ENCODE measurements around the gene DAB2IP.
A peak's percentile ranks its signal among the peaks of the same experiment; 100 is the strongest.

DAB2IP gene

GRCh38 chr9:121639619-121640018 is 11.8 kb upstream of the DAB2IP start:
- no peak overlapping the region for H3K9ac ChIP-seq (ENCODE audit: low read length)
- no peak overlapping the region for H2AFZ ChIP-seq (ENCODE audit: low read depth, low read length)
- no peak overlapping the region for H3K27ac ChIP-seq (ENCODE audit: low read length)
- H3K4me1 ChIP-seq (ENCODE audit: low read length) = peaks cover 2% of the 10 kb centered on the region; the same call in 1 of the 2 replicates
- no peaks in the 10 kb centered on the region for H3K9me3 ChIP-seq (ENCODE audit: insufficient read depth, low read length)
- H3K36me3 ChIP-seq (replicated peaks; ENCODE audit: low read depth, low read length) = no peaks in the 10 kb centered on the region
- peaks cover 8% of the 10 kb centered on the region for H3K27me3 ChIP-seq (ENCODE audit: low read depth, low read length)
- no peaks in the 10 kb centered on the region; the same call in 1 of the 2 replicates for H4K20me1 ChIP-seq (ENCODE audit: insufficient read depth, low read length)
- H3K79me2 ChIP-seq (ENCODE audit: low read length) = no peaks in the 10 kb centered on the region
- TF ChIP-seq EZH2phosphoT487 (IDR thresholded peaks at IDR 0.05; ENCODE audit: low read depth) = no peak
- TF ChIP-seq CTCF (IDR thresholded peaks at IDR 0.05; ENCODE audit: low read depth, low read length) = no peak
- H3K4me3 ChIP-seq (ENCODE audit: low read length) = no peak overlapping the region
- no peak overlapping the region for H3K4me2 ChIP-seq (ENCODE audit: low read length)

- Histone ChIP-seq H3K4me1 (ENCODE audit: low read length) (no peaks in the 10 kb centered on the region), H2AFZ (ENCODE audit: low read depth, low read length) (no peak overlapping the region), H3K27me3 (ENCODE audit: low read depth, low read length) (peaks cover 8% of the 10 kb centered on the region), H3K36me3 (replicated peaks; ENCODE audit: low read depth, low read length) (no peaks in the 10 kb centered on the region), H4K20me1 (ENCODE audit: insufficient read depth, low read length) (no peaks in the 10 kb centered on the region), H3K4me3 (ENCODE audit: low read length) (no peak overlapping the region), H3K4me2 (ENCODE audit: low read length) (no peak overlapping the region), H3K27ac (ENCODE audit: low read length) (no peak overlapping the region), H3K9me3 (ENCODE audit: insufficient read depth, low read length) (no peaks in the 10 kb centered on the region), H3K79me2 (ENCODE audit: low read length) (no peaks in the 10 kb centered on the region), H3K9ac (ENCODE audit: low read length) (no peak overlapping the region)
- TF ChIP-seq CTCF (IDR thresholded peaks at IDR 0.05; ENCODE audit: low read depth, low read length) (peak; percentile 55), EZH2phosphoT487 (IDR thresholded peaks at IDR 0.05; ENCODE audit: low read depth) (no peak)
Measured at GRCh38 chr9:121640076-121640475, 11.4 kb upstream of the DAB2IP start.

GRCh38 chr9:121640491-121641223 is 10.8 kb upstream of the DAB2IP start:
- TF ChIP-seq CTCF (IDR thresholded peaks at IDR 0.05; ENCODE audit: low read depth, low read length) = no peak
- TF ChIP-seq EZH2phosphoT487 (IDR thresholded peaks at IDR 0.05; ENCODE audit: low read depth) = no peak
- H3K27ac ChIP-seq (ENCODE audit: low read length) = no peak overlapping the region

GRCh38 chr9:121641224-121641611 is 10.2 kb upstream of the DAB2IP start:
- no peaks in the 10 kb centered on the region for H3K79me2 ChIP-seq (ENCODE audit: low read length)
- H3K27me3 ChIP-seq (ENCODE audit: low read depth, low read length) = peaks cover 8% of the 10 kb centered on the region
- no peak overlapping the region for H3K4me3 ChIP-seq (ENCODE audit: low read length)
- H3K4me1 ChIP-seq (ENCODE audit: low read length) = peaks cover 11% of the 10 kb centered on the region
- H2AFZ ChIP-seq (ENCODE audit: low read depth, low read length) = no peak overlapping the region
- H4K20me1 ChIP-seq (ENCODE audit: insufficient read depth, low read length) = no peaks in the 10 kb centered on the region
- no peak overlapping the region for H3K27ac ChIP-seq (ENCODE audit: low read length)
- H3K4me2 ChIP-seq (ENCODE audit: low read length) = no peak overlapping the region
- H3K9ac ChIP-seq (ENCODE audit: low read length) = no peak overlapping the region
- H3K36me3 ChIP-seq (replicated peaks; ENCODE audit: low read depth, low read length) = no peaks in the 10 kb centered on the region
- TF ChIP-seq EZH2phosphoT487 (IDR thresholded peaks at IDR 0.05; ENCODE audit: low read depth) (no peak), CTCF (IDR thresholded peaks at IDR 0.05; ENCODE audit: low read depth, low read length) (no peak)
- no peaks in the 10 kb centered on the region for H3K9me3 ChIP-seq (ENCODE audit: insufficient read depth, low read length)

More at GRCh38 chr9:121640491-121641223, 10.8 kb upstream of the DAB2IP start:
- peaks cover 5% of the 10 kb centered on the region for H3K4me1 ChIP-seq (ENCODE audit: low read length)
- H3K4me3 ChIP-seq (ENCODE audit: low read length) = no peak overlapping the region
- no peaks in the 10 kb centered on the region for H3K79me2 ChIP-seq (ENCODE audit: low read length)
- no peak overlapping the region for H3K9ac ChIP-seq (ENCODE audit: low read length)
- no peaks in the 10 kb centered on the region for H3K36me3 ChIP-seq (replicated peaks; ENCODE audit: low read depth, low read length)
- no peak overlapping the region for H2AFZ ChIP-seq (ENCODE audit: low read depth, low read length)
- H4K20me1 ChIP-seq (ENCODE audit: insufficient read depth, low read length) = no peaks in the 10 kb centered on the region
- H3K9me3 ChIP-seq (ENCODE audit: insufficient read depth, low read length) = no peaks in the 10 kb centered on the region
- H3K4me2 ChIP-seq (ENCODE audit: low read length) = no peak overlapping the region
- H3K27me3 ChIP-seq (ENCODE audit: low read depth, low read length) = peaks cover 8% of the 10 kb centered on the region

All from OCI-LY3 (cell line).